HFFc6 (cell line): ENCODE measurements around the gene GALP. TPM values are rescaled to one million over a fixed set of nuclear protein-coding genes. Genes with fewer than 3 reads are reported as not detected.
"Not testable (repeated sequence)": the region's sequence is repeated elsewhere in the genome, so short reads cannot be mapped to it uniquely, and the experiment has no call there.

ENCODE experiments used
- DNase-seq: peaks from one replicate; pipeline ENCODE4 v3.0.0-alpha.2; 2018
- H3K27ac Mint-ChIP-seq: 2 replicates; pipeline ENCODE4 v1.8.0; 2020; ENCODE audit warnings: mild to moderate bottlenecking, mixed read lengths
- H3K27me3 Mint-ChIP-seq: 2 replicates; pipeline ENCODE4 v1.8.0; 2021; ENCODE audit warnings: mild to moderate bottlenecking, moderate library complexity, mixed read lengths; ENCODE audit not compliant: insufficient read depth
- H3K36me3 Mint-ChIP-seq: 2 replicates; pipeline ENCODE4 v1.8.0; 2021; ENCODE audit warnings: low read depth, mixed read lengths
- H3K4me1 Mint-ChIP-seq: 2 replicates; pipeline ENCODE4 v1.8.0; 2020; ENCODE audit warnings: low read depth, mixed read lengths
- H3K4me3 Mint-ChIP-seq: 2 replicates; pipeline ENCODE4 v1.8.0; 2020; ENCODE audit warnings: mild to moderate bottlenecking, moderate library complexity, mixed read lengths
- H3K9me3 Mint-ChIP-seq: 2 replicates; pipeline ENCODE4 v1.8.0; 2020; ENCODE audit warnings: mild to moderate bottlenecking, mixed read lengths
- total RNA-seq, 6 experiments: library from RNA; stranded (reverse); fragmentation: NEBNext Ultra II Directional; extraction: Animal tissue kit (Norgen Biotek cat#: 25700); gene quantifications; 2 replicates in 1 of 6; 3 replicates in 5 of 6; pipeline ENCODE4 v1.2.3, GENCODE V29; 2021
- TF ChIP-seq, protein P1 (sequence below): fragments of 200-600 bp; sonication (generic); IDR thresholded peaks from 2 replicates; pipeline ENCODE4 v1.5.0; 2021; ENCODE audit warnings: antibody characterized with exemption, mild to moderate bottlenecking

Gene GALP
- total RNA-seq, 6 experiments from 2014 or later: not detected

DNA sequence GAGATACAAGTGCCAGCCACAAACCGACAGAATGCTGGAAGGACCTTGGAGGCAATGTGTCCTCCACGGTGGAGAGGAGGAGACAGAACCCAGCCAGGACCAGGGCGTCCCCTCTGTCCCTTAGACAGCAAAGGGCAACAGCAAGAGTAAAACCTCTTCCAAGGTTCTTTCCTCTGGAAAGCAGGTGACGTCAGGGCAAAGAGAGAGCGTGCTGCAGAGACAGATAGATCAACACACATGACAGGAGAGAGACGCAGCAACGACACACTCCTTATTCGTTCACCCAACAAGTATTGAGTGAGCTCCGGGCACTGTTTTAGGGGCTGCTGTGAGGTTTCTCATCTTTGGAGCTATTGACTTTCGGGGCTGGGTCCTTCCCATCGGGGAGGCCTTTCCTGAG lies 1.3 kb upstream of the GALP start:
- Mint-ChIP-seq H3K27ac (no peak overlapping the region), H3K36me3 (no peaks in the 10 kb centered on the region), H3K4me1 (no peaks in the 10 kb centered on the region), H3K9me3 (no peaks in the 10 kb centered on the region), H3K4me3 (no peak overlapping the region), H3K27me3 (peaks cover 12% of the 10 kb centered on the region)
- TF ChIP-seq, protein P1, sequence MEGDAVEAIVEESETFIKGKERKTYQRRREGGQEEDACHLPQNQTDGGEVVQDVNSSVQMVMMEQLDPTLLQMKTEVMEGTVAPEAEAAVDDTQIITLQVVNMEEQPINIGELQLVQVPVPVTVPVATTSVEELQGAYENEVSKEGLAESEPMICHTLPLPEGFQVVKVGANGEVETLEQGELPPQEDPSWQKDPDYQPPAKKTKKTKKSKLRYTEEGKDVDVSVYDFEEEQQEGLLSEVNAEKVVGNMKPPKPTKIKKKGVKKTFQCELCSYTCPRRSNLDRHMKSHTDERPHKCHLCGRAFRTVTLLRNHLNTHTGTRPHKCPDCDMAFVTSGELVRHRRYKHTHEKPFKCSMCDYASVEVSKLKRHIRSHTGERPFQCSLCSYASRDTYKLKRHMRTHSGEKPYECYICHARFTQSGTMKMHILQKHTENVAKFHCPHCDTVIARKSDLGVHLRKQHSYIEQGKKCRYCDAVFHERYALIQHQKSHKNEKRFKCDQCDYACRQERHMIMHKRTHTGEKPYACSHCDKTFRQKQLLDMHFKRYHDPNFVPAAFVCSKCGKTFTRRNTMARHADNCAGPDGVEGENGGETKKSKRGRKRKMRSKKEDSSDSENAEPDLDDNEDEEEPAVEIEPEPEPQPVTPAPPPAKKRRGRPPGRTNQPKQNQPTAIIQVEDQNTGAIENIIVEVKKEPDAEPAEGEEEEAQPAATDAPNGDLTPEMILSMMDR: no peak
- no peak for DNase-seq

DNA sequence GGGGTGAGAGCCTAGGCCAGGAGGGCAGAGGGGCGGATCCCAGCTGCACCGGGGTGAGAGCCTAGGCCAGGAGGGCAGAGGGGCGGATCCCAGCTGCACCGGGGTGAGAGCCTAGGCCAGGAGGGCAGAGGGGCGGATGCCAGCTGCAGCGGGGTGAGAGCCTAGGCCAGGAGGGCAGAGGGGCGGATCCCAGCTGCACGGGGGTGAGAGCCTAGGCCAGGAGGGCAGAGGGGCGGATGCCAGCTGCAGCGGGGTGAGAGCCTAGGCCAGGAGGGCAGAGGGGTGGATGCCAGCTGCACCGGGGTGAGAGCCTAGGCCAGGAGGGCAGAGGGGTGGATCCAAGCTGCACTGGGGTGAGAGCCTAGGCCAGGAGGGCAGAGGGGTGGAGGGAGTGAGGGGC lies 502 bp downstream of the GALP start:
- H3K27me3 Mint-ChIP-seq: peaks cover 12% of the 10 kb centered on the region
- not testable (repeated sequence) for H3K27ac Mint-ChIP-seq, H3K9me3 Mint-ChIP-seq, H3K36me3 Mint-ChIP-seq, H3K4me1 Mint-ChIP-seq, H3K4me3 Mint-ChIP-seq, DNase-seq

DNA sequence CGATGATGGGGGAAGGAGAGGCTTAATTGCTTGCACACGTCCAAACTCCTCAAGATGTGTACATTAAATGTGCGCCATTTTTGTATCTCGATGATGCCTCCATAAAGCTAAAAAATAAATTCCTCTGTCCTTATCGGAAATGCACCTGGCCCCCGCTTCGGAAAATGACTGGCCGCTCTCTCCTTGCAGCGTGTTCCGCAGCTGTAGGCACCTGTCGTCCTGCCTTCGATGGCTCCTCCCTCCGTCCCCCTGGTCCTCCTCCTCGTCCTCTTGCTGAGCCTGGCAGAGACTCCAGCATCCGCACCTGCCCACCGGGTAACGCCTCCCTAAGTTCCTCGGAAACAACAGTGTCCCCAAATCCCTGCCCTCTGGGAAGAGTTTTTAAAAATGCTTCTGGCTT lies 1.1 kb downstream of the GALP start:
- H3K27me3 Mint-ChIP-seq: peaks cover 12% of the 10 kb centered on the region
- TF ChIP-seq, protein P1: no peak
- no peak overlapping the region for H3K4me3 Mint-ChIP-seq
- H3K9me3 Mint-ChIP-seq: peaks cover 8% of the 10 kb centered on the region; the same call in 1 of the 2 replicates
- H3K36me3 Mint-ChIP-seq: no peaks in the 10 kb centered on the region
- no peak for DNase-seq
- no peaks in the 10 kb centered on the region for H3K4me1 Mint-ChIP-seq
- no peak overlapping the region for H3K27ac Mint-ChIP-seq

DNA sequence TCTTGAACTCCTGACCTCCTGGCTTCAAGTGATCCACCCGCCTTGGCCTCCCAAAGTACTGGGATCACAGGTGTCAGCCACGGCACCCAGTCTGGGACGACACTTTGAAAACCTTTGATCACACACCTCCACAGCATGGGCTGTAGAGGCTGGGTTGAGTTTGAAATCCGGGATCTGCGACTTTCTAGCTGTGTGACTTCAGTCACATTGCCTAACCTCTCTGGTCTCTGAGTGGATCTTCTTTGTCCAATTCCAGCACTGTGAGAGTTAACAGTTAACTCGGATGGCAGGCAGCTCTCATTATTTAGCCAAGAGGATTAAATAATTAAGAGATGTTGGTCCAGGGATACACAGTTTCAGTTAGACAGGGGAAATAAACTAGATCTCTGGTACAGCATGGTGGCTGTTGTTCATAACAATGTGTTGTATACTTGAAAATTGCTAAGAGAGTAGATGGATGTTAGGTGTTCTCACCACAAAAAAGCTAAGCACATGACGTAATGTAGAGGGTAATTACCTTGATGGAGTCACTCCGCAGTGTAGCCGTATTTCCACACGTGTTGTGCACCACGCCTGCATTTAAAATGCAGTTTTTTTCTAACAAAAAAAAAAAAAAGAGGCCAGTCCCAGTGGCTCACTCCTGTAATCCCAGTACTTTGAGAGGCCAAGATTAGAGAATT lies 1.9 kb downstream of the GALP start:
- Mint-ChIP-seq H3K4me1 (no peaks in the 10 kb centered on the region), H3K27me3 (peaks cover 12% of the 10 kb centered on the region), H3K4me3 (no peak overlapping the region), H3K27ac (no peak overlapping the region), H3K9me3 (peaks cover 8% of the 10 kb centered on the region; the same call in 1 of the 2 replicates), H3K36me3 (no peaks in the 10 kb centered on the region)
- DNase-seq: no peak
- TF ChIP-seq, protein P1: no peak

DNA sequence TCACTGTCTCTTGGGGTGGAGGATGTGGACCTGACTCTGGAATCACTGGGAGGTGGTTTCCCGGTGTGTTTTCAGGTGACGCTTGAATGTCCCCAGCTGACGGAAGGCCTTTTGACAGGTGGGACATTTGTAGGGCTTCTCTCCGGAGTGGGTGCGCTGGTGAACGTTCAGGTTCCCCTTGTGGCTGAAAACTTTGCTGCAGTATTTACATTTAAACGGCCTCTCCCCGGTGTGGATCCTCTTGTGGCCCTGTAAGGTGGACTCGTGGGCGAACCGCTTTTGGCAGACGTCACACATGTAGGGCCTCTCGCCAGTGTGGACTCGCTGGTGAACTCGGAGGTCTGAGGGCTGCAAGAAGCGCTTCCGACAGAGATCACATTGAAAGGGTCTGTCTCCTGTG lies 14.0 kb downstream of the GALP start:
- no peak for DNase-seq
- H3K27ac Mint-ChIP-seq: no peak overlapping the region
- H3K9me3 Mint-ChIP-seq: peaks cover 12% of the 10 kb centered on the region
- peaks cover 2% of the 10 kb centered on the region; the same call in 1 of the 2 replicates for H3K27me3 Mint-ChIP-seq
- TF ChIP-seq, protein P1: 0 out of 2 replicates have a peak, but pooled peaks have one; percentile 16
- H3K4me1 Mint-ChIP-seq: no peaks in the 10 kb centered on the region
- H3K4me3 Mint-ChIP-seq: no peak overlapping the region
- H3K36me3 Mint-ChIP-seq: no peaks in the 10 kb centered on the region

DNA sequence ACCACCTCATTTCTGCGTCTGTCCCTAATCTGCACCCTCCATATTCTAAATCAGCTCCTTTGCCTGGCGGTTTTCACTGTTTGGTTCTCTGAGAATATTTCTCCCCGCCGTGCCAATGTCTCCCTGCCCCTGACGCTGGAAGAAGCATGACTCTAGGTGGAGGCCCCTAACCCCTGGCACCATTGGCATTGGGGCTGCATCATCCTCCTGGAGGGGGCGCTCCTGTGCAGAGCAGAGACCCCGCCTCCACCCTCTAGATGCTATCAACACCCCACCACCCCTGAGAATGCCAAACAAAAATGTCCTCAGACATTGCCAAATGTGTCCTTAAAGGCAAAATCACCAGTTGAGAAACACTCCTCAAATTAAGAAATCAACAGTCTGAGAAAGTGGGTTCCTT lies 15.3 kb downstream of the GALP start:
- Mint-ChIP-seq H3K27me3 (peaks cover 2% of the 10 kb centered on the region; the same call in 1 of the 2 replicates), H3K4me3 (no peak overlapping the region), H3K4me1 (no peaks in the 10 kb centered on the region), H3K27ac (no peak overlapping the region), H3K9me3 (peaks cover 12% of the 10 kb centered on the region), H3K36me3 (no peaks in the 10 kb centered on the region)
- TF ChIP-seq, protein P1: no peak; the same call in 1 of the 2 replicates
- no peak for DNase-seq
